SK-N-SH (cell line): ENCODE measurements around the gene CEP41. TPM values are rescaled to one million over a fixed set of nuclear protein-coding genes. Genes with fewer than 3 reads are reported as not detected.

Experiments
- CTCF ChIA-PET: fragments of 300-600, 350-600 bp; formaldehyde crosslinking; extraction: SDS; loops from one replicate; lab custom pipeline; 2021; lab: Yijun Ruan, JAX
- POLR2A ChIA-PET: fragments of 350-600 bp; sonication (Branson Sonifier 250); formaldehyde crosslinking; extraction: SDS; loops from one replicate; lab custom pipeline; 2020; ENCODE audit warnings: antibody characterized with exemption, inconsistent platforms; lab: Yijun Ruan, JAX
- DNase-seq: peaks from one replicate; pipeline ENCODE4 v3.0.0; 2012
- H2AFZ ChIP-seq: fragments of 200-600 bp; sonication (generic); 2 replicates; pipeline ENCODE4 v1.8.1; 2016; ENCODE audit warnings: antibody characterized with exemption, mild to moderate bottlenecking, low read depth
- H3F3A ChIP-seq: fragments of 200-600 bp; sonication (generic); replicated peaks from 2 replicates; pipeline ENCODE3; 2016; ENCODE audit warnings: antibody characterized with exemption, mild to moderate bottlenecking; ENCODE audit not compliant: insufficient read depth
- H3K27ac ChIP-seq, 2 experiments: fragments of 200-500 bp in 1 of 2; fragments of 200-600 bp in 1 of 2; sonication (Bioruptor generic) in 1 of 2; sonication (generic), shearing (Covaris generic) in 1 of 2; 2 replicates each; pipeline versions ENCODE4 v1.5.1 to v1.6.1; 2014 to 2016; ENCODE audit warnings: low read depth in 2 of 2, inconsistent platforms in 1 of 2, low read length in 1 of 2, mild to moderate bottlenecking in 1 of 2, mixed read lengths in 1 of 2
- H3K27me3 ChIP-seq: fragments of 200-600 bp; sonication (generic), shearing (Covaris generic); 2 replicates; pipeline ENCODE4 v1.6.1; 2016; ENCODE audit warnings: mixed run types; ENCODE audit not compliant: insufficient read depth
- H3K36me3 ChIP-seq, 2 experiments: fragments of 200-500 bp in 1 of 2; fragments of 200-600 bp in 1 of 2; sonication (Bioruptor generic) in 1 of 2; sonication (generic) in 1 of 2; replicated peaks in 1 of 2; 2 replicates each; pipeline versions ENCODE3 to v1.5.1; 2014 to 2016; ENCODE audit warnings: low read length in 1 of 2, mild to moderate bottlenecking in 1 of 2; ENCODE audit not compliant: insufficient read depth in 2 of 2, control insufficient read depth in 1 of 2
- H3K4me1 ChIP-seq, 2 experiments: fragments of 200-500 bp in 1 of 2; fragments of 200-600 bp in 1 of 2; sonication (Bioruptor generic) in 1 of 2; sonication (generic), shearing (Covaris generic) in 1 of 2; 2 replicates each; pipeline versions ENCODE4 v1.5.1 to v1.6.1; 2014 to 2016; ENCODE audit warnings: low read depth in 1 of 2, low read length in 1 of 2, mixed run types in 1 of 2; ENCODE audit not compliant: insufficient read depth in 2 of 2, control insufficient read depth in 1 of 2
- H3K4me2 ChIP-seq: fragments of 200-600 bp; sonication (generic), shearing (Covaris generic); 2 replicates; pipeline ENCODE4 v1.6.1; 2017; ENCODE audit warnings: mixed run types
- H3K4me3 ChIP-seq, 2 experiments: fragments of 200-500 bp in 1 of 2; fragments of 200-600 bp in 1 of 2; sonication (Bioruptor generic) in 1 of 2; sonication (generic), shearing (Covaris generic) in 1 of 2; 2 replicates each; pipeline versions ENCODE4 v1.5.1 to v1.8.1; 2014 to 2016; ENCODE audit warnings: low read depth in 2 of 2, inconsistent platforms in 1 of 2, low read length in 1 of 2, mild to moderate bottlenecking in 1 of 2, mixed read lengths in 1 of 2, moderate library complexity in 1 of 2
- H3K79me2 ChIP-seq: fragments of 200-600 bp; sonication (generic); 2 replicates; pipeline ENCODE4 v1.8.1; 2017; ENCODE audit warnings: mild to moderate bottlenecking; ENCODE audit not compliant: insufficient read depth
- H3K9ac ChIP-seq: fragments of 200-600 bp; sonication (generic); 2 replicates; pipeline ENCODE4 v1.6.1; 2017; ENCODE audit warnings: mixed run types
- H3K9me2 ChIP-seq: fragments of 200-600 bp; sonication (generic); 2 replicates; pipeline ENCODE4 v1.6.1; 2017; ENCODE audit warnings: mixed run types
- H3K9me3 ChIP-seq: fragments of 200-600 bp; sonication (generic); 2 replicates; pipeline ENCODE4 v1.6.1; 2017; ENCODE audit warnings: mixed run types, mild to moderate bottlenecking, moderate library complexity
- H4K20me1 ChIP-seq: fragments of 200-600 bp; sonication (generic); 2 replicates; pipeline ENCODE4 v1.6.1; 2017; ENCODE audit warnings: mild to moderate bottlenecking, mixed run types; ENCODE audit not compliant: insufficient read depth
- CHD2 ChIP-seq: fragments of 150-350 bp; IDR thresholded peaks from 2 replicates; pipeline ENCODE4 v1.6.1; 2018; ENCODE audit warnings: low read length; ENCODE audit not compliant: partially characterized antibody
- EP300 ChIP-seq, 2 experiments: IDR thresholded peaks; 2 replicates each; pipeline versions ENCODE4 v1.4.0 to v1.6.1; 2012; ENCODE audit warnings: borderline replicate concordance in 1 of 2, low read depth in 1 of 2, low read length in 1 of 2
- EZH2phosphoT487 ChIP-seq: fragments of 200-600 bp; sonication (generic); IDR thresholded peaks from 2 replicates; pipeline ENCODE4 v1.6.1; 2017; ENCODE audit warnings: low read depth, mixed run types, mild to moderate bottlenecking, antibody characterized with exemption, moderate library complexity, borderline replicate concordance
- FOXM1 ChIP-seq: IDR thresholded peaks from 2 replicates; pipeline ENCODE4 v1.4.0; 2012; ENCODE audit warnings: low read depth, mild to moderate bottlenecking
- GABPA ChIP-seq: IDR thresholded peaks from 2 replicates; pipeline ENCODE4 v1.4.0; 2012; ENCODE audit warnings: low read depth, mild to moderate bottlenecking
- JUND ChIP-seq: IDR thresholded peaks from 2 replicates; pipeline ENCODE4 v1.4.0; 2012
- NFIC ChIP-seq: IDR thresholded peaks from 2 replicates; pipeline ENCODE4 v1.4.0; 2012; ENCODE audit warnings: borderline replicate concordance
- NRF1 ChIP-seq: IDR thresholded peaks from 2 replicates; pipeline ENCODE4 v1.6.1; 2012; ENCODE audit warnings: low read depth, mild to moderate bottlenecking, low read length
- PBX3 ChIP-seq: IDR thresholded peaks from 2 replicates; pipeline ENCODE4; 2012
- POLR2AphosphoS5 ChIP-seq: IDR thresholded peaks from 2 replicates; pipeline ENCODE4 v1.6.1; 2012; ENCODE audit warnings: low read depth, low read length
- RAD21 ChIP-seq: IDR thresholded peaks from 2 replicates; pipeline ENCODE4 v1.6.1; 2012; ENCODE audit warnings: mild to moderate bottlenecking, low read length
- REST ChIP-seq: IDR thresholded peaks from 2 replicates; pipeline ENCODE4 v1.6.1; 2012; ENCODE audit warnings: mild to moderate bottlenecking, low read depth, low read length, moderate library complexity
- RFX5 ChIP-seq: IDR thresholded peaks from 2 replicates; pipeline ENCODE4 v1.6.1; 2012; ENCODE audit warnings: mild to moderate bottlenecking, improper control_type of control experiment, low read length
- TEAD4 ChIP-seq: IDR thresholded peaks from 2 replicates; pipeline ENCODE4 v1.4.0; 2012; ENCODE audit warnings: mild to moderate bottlenecking, borderline replicate concordance; ENCODE audit not compliant: insufficient read depth
- USF2 ChIP-seq: fragments of 150-350 bp; IDR thresholded peaks from 2 replicates; pipeline ENCODE4 v1.6.1; 2017; ENCODE audit warnings: antibody characterized with exemption, low read length, low read depth, borderline replicate concordance
- YY1 ChIP-seq: IDR thresholded peaks from 2 replicates; pipeline ENCODE4 v1.4.0; 2012; ENCODE audit warnings: low read depth, mild to moderate bottlenecking
- ZBTB33 ChIP-seq: IDR thresholded peaks from 2 replicates; pipeline ENCODE4 v1.4.0; 2012; ENCODE audit warnings: low read depth, borderline replicate concordance
- whole genome bisulfite sequencing: methylation state at CpG from one replicate; pipeline ENCODE4 v1.1.6; 2017; ENCODE audit warnings: low lambda C conversion rate; 5-methylcytosine and 5-hydroxymethylcytosine counted together
- polyA plus RNA-seq, 3 experiments: library from polyadenylated mRNA; depleted of rRNA; stranded (reverse); fragments of >200 nt; gene quantifications; 2 replicates each; pipeline ENCODE4 v1.2.3, GENCODE V29; 2012

Gene CEP41
- polyA plus RNA-seq, 1 of the 3 experiments (the other 2 are of a cell fraction), result 20.9 TPM

- Histone ChIP-seq H3K4me3 (no peak overlapping the region), H3K27me3 (no peaks in the 10 kb centered on the region), H4K20me1 (no peaks in the 10 kb centered on the region), H3K36me3 (no peaks in the 10 kb centered on the region), H3K9ac (no peak overlapping the region), H3K4me1 (peaks cover 35 to 59% of the 10 kb centered on the region in 2 experiments), H3K9me3 (no peaks in the 10 kb centered on the region), H3K4me2 (no peak overlapping the region), H3K79me2 (no peaks in the 10 kb centered on the region), H3K27ac (peak overlapping the region; percentile 66 to 96; a peak in 3 of 4 replicates), H2AFZ (no peak overlapping the region), H3F3A (peaks cover 13% of the 10 kb centered on the region), H3K9me2 (no peaks in the 10 kb centered on the region)
- POLR2A ChIA-PET, result interaction anchor here (1.0 kb wide), 1 partner anchor 159 kb away, joined by 5 read pairs; the partner anchor contains the start of gene TMEM209
- 0 out of 2 replicates have a peak, but pooled peaks have one; percentile 13 for TF ChIP-seq NFIC
- TF ChIP-seq EZH2phosphoT487, result no peak
- TF ChIP-seq YY1, result no peak
- no peak for DNase-seq
- CTCF ChIA-PET, result interaction anchor here (1.0 kb wide), 1 partner anchor 11 kb away, joined by 3 read pairs; no protein-coding TSS in a partner anchor
- WGBS, result 96% methylated on average over 4 of the region's 4 CpGs
Observed at GRCh38 chr7:130364451-130364850, 76.4 kb downstream of the CEP41 start.

GRCh38 chr7:130363026-130363847 is 77.6 kb downstream of the CEP41 start:
- ChIA-PET CTCF (interaction anchor here (0.7 kb wide), 1 partner anchor 1356 kb away, joined by 3 read pairs; no protein-coding TSS in a partner anchor), POLR2A (no interaction called here)
- TF ChIP-seq REST (no peak), POLR2AphosphoS5 (peak; percentile 53; the same call in 1 of the 2 replicates), CHD2 (no peak), EZH2phosphoT487 (no peak), FOXM1 (no peak), RFX5 (no peak), ZBTB33 (no peak), PBX3 (peak; percentile 69), NRF1 (no peak), TEAD4 (peak; percentile 68; the same call in 1 of the 2 replicates), GABPA (no peak; the same call in 1 of the 2 replicates), EP300 (IDR thresholded peaks at IDR 0.05; ENCODE audit: borderline replicate concordance in 1 of 2, low read depth in 1 of 2, low read length in 1 of 2) (peak in 1 of 2 experiments; percentile 76; a peak in 1 of 4 replicates), NFIC (peak; percentile 81), JUND (peak; percentile 93), USF2 (no peak), RAD21 (no peak)

More at GRCh38 chr7:130363026-130363847, 77.6 kb downstream of the CEP41 start:
- Histone ChIP-seq H3K4me3 (no peak overlapping the region), H2AFZ (no peak overlapping the region), H3K36me3 (no peaks in the 10 kb centered on the region), H3K9me3 (no peaks in the 10 kb centered on the region), H3K27me3 (no peaks in the 10 kb centered on the region), H3F3A (peaks cover 13% of the 10 kb centered on the region), H3K4me2 (peak overlapping the region; percentile 22; the same call in 1 of the 2 replicates), H3K9me2 (no peaks in the 10 kb centered on the region), H4K20me1 (no peaks in the 10 kb centered on the region), H3K79me2 (no peaks in the 10 kb centered on the region), H3K27ac (peak overlapping the region; percentile 56 to 66), H3K4me1 (peaks cover 26 to 47% of the 10 kb centered on the region in 2 experiments), H3K9ac (peak overlapping the region; percentile 31; the same call in 1 of the 2 replicates)
- WGBS, result 59% methylated on average over 8 of the region's 8 CpGs
- no peak for DNase-seq
